ENCODE data around the gene TMEM51.

Gene TMEM51, protein sequence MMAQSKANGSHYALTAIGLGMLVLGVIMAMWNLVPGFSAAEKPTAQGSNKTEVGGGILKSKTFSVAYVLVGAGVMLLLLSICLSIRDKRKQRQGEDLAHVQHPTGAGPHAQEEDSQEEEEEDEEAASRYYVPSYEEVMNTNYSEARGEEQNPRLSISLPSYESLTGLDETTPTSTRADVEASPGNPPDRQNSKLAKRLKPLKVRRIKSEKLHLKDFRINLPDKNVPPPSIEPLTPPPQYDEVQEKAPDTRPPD

DNA sequence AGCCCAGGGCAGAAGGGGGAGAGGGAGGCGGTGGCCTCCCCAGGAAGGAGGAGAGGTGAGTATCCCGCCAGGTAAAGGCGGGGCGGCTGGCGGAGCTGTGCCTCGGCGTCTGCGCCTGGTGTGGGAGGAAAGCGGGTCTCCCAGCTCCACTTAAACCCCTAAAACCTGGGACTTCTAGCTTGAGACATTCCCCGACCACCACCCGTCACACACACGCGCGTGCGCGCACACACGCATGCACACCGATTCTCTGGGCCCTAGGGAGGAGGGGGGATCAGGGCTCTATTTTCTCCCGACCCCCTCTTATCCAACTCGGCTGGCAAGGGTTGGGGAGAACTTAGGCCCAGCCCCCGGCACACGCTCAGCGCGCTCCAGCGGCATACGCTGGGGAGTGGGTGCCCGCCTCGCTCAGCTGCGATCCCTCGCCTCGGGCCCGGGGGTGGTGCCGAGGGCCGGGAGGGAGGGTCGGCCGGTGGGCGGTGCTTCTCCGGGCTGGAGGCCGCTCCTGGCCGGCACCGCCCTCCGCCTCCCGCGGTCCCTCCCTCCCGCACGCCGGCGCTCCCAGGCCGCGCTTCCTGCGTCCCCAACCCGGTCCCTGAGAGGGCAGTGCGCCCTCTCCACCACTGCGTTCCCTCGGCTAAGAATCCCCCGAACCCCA lies at the start of gene TMEM51:
TSS of gene TMEM51 (plus strand) at position 564 of the 658 bp plus-strand sequence. CDS start 61,341 bp downstream, outside the sequence.
- peak; percentile 83 for DNase-seq

- no peak for DNase-seq
Measured at GRCh38 chr1:15103906-15104305, 49.6 kb upstream of the TMEM51 start.

DNA sequence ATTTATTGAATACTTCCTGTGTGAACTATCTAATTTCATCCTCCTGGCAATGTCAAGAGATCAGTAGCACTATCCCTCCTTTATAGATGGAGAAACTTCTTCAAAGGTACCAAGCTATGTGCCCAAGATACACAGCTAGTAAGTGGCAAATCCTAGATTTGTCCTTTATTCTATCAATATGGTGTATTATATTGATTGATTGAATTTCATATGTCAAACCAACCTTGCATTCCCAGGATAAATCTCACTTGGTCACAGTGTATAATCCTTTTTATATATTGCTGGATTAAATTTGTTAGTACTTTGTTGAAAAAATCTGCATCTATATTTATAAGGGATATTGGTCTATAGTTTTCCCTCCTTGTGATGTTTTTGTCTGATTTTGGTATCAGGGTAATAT lies 48.8 kb upstream of the TMEM51 start:
- DNase-seq = no peak

DNA sequence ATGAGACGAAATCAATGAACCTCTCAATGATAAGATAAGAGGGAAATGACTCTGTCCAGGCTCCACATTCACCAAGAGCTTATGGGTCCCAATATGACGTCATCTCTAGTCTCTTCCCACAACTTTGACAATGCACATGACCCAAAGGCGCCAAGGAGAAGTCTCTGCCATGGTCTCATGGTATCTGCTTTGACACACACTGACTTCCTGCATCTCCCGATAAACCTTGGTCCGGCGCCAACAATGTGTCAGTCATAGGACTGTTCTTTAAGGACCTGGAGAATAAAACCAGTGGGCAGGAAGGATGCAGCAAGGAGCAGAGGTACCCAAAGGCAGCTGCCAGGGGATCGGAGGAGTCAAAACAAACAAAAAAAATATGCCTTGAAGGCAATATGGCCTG lies 46.9 kb upstream of the TMEM51 start:
- peak; percentile 89 for DNase-seq

GRCh38 chr1:15107058-15107687 lies 46.4 kb upstream of the TMEM51 start:
- no peak for DNase-seq

DNA sequence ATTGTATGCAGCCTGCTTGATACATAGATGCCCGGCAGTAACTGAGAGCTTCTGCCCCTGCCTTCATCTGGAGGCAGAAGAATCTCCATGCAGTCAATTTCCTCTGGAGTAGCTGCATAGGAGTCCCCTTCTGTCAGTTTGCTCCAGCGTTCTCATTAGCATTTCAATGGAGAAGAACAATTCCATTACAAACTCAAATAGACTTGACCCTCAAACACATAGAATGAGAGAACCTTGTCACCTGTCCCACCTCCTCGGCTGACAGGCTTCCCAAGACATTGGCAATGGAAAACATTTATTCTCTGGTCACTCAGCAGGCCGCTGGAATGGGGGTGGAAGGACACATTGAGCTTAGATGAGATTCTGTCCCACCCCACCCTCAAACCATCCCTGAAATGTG lies 45.6 kb upstream of the TMEM51 start:
- no peak for DNase-seq

GRCh38 chr1:15110128-15110866 lies 43.2 kb upstream of the TMEM51 start:
- DNase-seq = no peak

DNA sequence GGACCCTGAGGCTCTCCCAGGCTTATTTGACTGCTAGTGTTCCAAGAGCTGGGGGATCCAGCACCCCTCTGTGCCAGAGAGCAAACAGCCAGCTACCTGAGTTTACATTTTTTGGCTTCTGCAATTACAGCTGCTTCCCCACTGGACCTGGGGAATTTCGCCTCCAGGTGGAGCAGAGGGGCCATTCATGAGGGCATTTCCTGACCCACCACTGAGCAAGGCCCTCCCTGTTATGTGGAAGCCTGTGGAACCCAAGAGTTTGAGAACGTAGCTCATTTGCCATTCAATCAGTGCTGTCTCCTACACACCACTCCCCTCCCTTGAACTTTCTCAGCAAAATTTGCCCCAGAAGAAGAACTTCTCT lies 42.7 kb upstream of the TMEM51 start:
- DNase-seq = no peak

- DNase-seq = no peak
Measured at GRCh38 chr1:15113146-15113545, 40.4 kb upstream of the TMEM51 start.

- DNase-seq = no peak
Measured at GRCh38 chr1:15114884-15115283, 38.7 kb upstream of the TMEM51 start.

DNA sequence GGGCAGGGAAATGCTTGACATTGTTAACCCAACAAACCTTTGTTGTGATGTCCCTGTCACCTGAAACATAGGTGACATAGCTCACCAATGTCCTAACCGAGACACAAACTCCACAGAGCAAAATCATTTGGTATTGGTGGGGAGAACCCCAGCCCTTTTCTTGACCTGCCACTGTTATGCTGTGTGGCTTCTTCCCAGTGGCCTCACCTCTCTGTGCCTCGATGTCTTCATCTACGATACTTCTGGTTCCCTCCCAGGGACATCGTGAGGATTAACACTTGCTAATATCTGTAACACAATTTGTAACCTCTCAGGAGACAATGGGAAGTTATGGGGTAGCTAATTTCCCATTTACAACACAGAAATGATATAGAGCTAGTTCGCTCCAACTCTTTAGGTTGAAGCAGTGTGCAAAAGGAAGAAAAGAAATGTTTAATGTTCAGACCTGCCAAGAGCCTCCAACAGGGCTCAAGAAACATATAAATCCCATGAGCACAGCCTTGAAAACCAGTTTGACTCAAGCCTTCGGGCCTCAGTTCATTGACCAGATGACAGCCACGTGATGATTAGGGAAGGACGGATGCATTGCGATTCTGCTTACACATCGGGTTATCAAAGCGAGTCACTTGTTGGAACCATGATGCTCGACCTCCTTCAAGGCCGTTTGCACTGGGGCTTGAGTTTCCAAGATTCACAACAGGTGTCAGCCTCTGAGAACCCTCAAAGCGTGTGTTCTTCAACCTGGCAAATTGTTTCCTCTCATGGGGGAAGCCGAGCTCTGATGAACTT lies 37.8 kb upstream of the TMEM51 start:
- no peak for DNase-seq

DNA sequence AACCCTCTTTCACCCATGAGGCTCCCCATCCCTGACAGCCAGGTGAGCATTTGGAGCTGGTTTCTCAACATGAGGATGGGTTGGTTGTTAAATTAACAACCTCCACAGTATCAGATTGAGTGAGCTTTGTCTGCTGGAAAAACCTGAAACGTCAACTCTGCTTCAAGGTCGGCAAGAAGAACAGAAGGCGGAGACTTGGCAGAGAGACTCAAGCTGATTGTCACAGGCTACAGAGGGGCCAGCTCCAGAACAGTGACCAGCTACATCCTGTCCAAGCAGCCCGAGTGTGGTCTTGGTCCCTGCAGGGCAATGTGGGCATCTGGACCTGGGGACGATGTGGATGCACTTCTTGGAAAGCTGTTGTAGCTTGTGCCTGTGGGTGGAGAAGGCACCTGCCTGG lies 36.6 kb upstream of the TMEM51 start:
- no peak for DNase-seq

- no peak for DNase-seq
Measured at GRCh38 chr1:15117671-15118325, 35.7 kb upstream of the TMEM51 start.

- no peak for DNase-seq
Measured at GRCh38 chr1:15118579-15118978, 35.0 kb upstream of the TMEM51 start.

- no peak for DNase-seq
Measured at GRCh38 chr1:15120251-15120945, 33.1 kb upstream of the TMEM51 start.

DNA sequence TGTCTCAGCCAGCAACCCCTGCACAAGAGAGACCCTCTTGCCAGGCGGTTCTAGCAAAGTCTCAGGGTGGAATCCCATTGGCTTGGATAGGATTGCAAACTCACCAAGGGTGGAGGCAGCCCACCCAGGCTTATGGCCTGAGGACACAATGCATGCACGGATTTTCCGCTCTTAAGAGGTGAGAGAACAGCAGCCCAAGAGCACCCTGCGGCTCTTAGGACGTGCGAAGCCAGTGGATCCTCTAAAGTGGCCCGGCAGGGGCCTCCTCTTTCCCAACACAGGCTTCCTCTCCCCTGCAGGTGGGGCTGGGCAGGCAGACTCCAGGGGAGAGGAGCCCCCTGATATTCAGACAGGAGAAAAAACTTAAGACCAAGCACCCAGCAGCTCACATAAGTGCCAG lies 31.2 kb upstream of the TMEM51 start:
- DNase-seq = no peak

DNA sequence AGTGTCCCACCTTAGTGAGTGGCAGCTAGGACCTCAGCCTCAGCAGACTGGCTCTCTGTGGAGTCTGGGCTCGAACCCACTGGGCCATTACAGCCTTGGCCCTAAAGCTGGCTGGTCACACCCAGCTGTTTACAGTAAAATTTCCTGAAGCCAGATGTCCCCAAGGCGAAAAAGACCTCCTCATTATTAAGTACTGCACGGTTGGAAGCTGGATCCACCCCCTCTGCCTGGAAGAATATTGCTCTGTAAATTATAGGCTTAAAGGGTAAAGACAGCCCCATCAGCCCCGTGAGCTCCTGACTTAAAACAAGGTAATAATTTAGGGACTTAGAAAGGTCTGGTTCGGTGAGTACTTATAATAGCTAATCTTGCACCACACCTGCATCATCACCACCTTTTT lies 30.3 kb upstream of the TMEM51 start:
- DNase-seq = no peak

- DNase-seq = no peak
Measured at GRCh38 chr1:15123925-15124324, 29.6 kb upstream of the TMEM51 start.

DNA sequence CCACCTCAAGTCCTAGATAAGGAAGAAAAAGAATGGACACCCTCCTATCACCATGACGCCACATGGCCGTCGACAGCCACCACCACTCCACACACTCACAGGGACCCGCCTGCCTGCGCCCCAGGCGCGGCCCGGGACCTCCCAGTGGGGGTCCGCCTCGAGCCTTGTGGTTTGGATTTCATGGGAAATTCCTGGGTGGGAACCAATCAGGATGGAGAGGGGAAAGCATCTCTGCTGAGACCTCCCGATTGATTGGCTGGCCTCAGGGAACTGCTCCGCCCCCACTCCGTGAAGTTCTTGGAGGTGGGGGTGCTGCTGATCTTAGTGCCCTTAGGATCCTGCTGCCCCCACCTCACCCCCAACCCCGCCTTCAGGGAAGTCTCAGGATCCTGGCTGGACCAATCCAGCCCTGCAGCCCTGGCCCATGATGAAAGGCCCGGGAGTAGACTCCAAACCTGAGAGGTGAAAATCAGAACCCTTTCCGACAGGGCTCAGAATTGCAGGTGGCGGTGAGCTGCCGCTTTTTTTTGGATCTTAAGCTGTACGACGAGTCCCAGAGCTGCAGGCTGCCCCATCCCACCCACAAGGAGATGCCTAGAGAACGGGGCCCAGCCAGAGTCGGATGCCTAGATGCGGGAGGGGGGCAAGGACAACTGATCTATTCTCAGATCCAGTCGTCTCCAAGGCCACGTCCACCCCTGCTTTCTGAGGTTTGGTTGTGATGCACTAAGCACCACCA lies 29.0 kb upstream of the TMEM51 start:
- no peak for DNase-seq

DNA sequence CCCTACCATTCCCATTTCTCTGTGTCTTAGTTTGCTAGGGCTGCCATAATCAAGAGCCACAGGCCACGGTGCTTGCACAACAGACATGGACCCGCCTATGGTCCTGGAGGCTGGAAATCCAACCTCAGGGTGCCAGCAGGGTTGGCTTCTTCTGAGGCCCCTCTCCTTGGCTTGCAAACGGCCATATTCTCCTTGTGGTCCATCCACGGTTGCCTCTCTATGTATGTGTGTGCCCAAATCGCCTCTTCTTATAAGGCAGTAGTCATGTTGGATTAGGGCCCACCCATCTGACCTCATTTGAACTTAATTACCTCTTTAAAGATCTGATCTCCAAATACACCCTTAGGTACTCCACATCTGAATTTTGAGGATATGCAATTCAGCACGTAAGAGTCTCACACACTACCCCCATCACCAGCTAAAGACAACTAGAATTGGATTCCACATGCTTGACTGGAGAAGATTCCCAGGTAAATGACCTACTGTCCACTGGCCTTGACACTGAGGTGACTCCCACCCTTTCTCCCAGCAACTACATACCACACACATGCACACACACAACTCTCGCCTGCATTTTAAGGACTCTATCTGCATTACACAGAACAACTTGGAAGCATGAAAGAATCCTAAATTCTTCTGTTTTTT lies 28.3 kb upstream of the TMEM51 start:
- DNase-seq = no peak

All from OCI-M1 (cell line).